ENCODE data around the gene CLCN6.
A peak's percentile ranks its signal among the peaks of the same experiment; 100 is the strongest.

CLCN6 gene

GRCh38 chr1:11779715-11780379 lies 26.1 kb upstream of the CLCN6 start:
- DNase-seq (ENCODE audit: low read depth in 2 of 3, low spot score in 2 of 3), result no peak

- no peak for DNase-seq (ENCODE audit: low read depth in 2 of 3, low spot score in 2 of 3)
These were observed 25.4 kb upstream of the CLCN6 start for GRCh38 chr1:11780380-11781147.

GRCh38 chr1:11781297-11781696 lies 24.7 kb upstream of the CLCN6 start:
- DNase-seq (ENCODE audit: low read depth in 2 of 3, low spot score in 2 of 3), result no peak

DNA sequence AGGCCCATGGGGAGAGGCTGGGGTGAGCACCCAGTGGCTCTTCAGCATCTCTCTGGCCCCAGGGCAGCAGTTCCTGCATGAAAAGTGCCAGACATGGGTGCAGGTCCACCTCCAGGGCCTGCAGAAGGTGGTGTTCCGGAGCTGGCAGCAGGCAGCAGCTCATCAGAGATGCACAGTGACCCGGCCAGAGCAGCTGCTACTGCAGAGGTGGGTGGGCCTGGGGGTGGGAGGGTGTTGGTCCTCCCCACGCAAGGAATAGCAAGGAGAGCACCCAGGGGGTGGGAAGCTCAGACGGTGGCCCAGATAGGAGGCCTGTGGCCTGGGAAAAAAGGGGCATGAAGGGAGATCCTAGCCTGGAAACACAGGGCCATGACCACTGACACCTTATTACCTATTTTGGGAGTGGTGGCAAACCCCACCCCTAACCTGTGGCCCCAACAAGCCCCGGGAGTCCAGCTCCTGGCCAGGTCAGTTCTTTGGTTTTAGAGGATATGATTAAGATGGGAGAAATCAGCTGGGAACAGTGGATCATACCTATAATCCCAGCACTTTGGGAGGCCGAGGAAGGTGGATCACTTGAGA lies 23.8 kb upstream of the CLCN6 start:
- no peak for DNase-seq (ENCODE audit: low read depth in 2 of 3, low spot score in 2 of 3)

- DNase-seq (ENCODE audit: low read depth in 2 of 3, low spot score in 2 of 3), result no peak
These were observed 22.4 kb upstream of the CLCN6 start for GRCh38 chr1:11783556-11783955.

DNA sequence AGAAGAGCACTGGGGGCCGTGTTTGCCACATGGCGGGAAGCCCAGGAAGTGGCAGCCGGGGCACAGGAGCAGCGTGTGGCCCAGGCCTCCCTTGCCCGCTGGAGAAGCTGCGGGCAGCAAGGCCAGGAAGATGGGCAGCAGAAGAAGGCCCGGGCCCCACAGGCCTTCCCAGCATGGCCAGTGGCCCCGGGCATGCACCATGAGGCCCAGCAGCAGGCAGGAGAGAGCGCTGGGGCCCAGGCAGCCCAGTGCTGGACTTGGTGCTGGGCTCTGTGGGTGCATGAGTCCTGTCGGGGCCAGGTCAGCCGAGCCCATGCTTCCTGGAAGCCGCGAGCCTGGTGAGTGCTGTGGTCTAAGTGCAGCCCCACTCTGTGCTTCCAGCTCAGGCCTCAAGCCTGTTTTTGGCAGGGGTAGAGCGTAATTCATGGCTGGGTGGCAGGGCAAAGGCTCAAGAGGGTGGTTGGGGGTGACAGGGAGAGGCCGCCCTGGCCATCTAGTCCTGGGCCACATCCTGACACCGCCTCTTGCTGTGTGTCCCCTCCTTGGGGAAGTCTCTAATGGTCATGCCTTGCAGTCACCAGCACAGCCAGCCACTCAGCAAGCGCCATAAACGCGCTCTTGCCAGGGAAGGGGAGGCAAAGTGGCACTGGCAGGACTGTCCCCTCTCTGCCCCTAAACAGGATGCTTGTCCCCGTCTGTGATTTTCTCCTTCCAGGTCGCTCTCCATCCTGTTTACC lies 21.6 kb upstream of the CLCN6 start:
- DNase-seq (ENCODE audit: low read depth in 2 of 3, low spot score in 2 of 3), result no peak

DNA sequence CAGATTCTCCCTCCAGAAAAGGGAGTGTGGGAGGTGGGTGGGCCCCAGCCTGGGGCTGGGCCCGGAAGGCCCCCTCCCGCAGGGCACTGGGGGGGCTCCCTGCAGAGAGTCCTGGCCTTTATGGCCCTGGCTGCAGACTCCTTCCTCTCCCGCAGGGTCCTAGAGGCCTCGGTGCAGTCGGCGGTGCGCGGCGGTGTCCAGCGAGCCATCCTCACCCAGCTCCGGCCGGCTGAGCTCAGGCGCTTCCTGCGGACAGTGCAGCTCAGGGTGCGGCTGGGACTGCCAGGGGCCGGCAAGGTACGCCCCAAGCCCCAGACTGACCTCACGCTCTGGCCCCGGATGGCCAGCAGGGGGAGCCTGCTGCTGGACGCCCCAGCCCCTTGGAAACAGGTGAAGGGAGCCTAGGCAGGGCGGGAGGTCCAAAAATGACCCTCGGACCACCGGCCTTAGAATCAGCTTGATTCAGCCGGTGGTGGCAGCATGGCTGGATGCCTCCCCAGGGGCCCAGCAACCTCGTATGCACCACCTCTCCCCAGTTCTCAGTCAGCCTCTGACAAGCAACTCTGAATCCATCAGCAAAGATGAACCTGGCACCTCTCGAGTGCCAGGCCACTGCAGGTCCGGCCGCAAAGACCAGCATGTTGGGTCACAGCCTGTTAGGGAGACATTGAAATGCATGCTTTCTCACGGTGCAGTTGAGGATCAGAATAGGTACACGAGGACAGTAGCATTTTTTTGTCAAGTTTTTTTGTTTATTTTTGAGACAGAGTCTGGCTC lies 20.8 kb upstream of the CLCN6 start:
- peak in 2 of 3 experiments; percentile 26 to 30 for DNase-seq (ENCODE audit: low read depth in 2 of 3, low spot score in 2 of 3)

DNA sequence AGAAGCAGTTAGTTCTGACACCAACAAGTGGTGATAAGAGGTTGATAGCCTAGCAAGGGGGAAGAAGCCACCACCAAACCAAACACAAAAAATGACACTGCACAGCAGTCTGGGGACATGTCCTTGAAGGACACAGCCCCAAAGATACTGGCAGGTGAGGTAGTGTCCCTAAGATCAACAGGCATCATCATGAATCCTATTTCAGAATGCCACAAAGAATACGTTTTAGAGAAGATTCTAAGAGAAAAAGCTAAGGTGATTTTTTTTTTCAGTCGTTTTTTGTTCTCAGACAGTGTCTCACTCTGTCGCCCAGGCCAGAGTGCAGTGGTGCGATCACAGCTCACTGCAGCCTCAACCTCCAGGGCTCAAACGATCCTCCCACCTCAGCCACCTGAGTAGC lies 19.8 kb upstream of the CLCN6 start:
- DNase-seq (ENCODE audit: low read depth in 2 of 3, low spot score in 2 of 3), result no peak

DNA sequence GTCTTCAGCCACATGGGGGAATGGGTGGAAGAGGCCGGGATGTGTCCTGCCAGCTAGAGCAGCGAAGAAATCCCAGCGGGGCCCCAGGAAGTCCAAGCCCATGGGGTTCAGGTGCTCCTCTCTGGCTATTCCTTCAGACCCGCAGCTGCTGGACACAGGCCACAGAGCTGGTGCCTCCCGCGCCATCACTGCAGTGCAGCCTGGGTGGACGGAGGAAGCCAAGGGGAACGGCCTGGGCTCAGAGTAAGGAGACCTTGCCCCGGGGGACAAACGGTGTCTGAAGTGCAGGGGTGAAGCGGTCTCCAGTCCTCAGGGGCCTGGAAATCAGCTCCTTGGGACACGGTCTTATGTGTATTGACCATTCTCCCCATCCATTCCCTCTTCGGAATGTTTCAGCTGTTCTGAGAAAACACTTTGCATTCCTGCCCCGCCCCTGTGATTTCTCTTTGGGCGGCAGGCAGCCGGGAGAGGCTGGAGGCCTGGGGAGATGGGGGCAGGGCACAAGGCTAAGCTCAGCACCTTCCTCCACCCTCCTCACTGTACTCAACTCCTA lies 18.7 kb upstream of the CLCN6 start:
- no peak for DNase-seq (ENCODE audit: low read depth in 2 of 3, low spot score in 2 of 3)

DNA sequence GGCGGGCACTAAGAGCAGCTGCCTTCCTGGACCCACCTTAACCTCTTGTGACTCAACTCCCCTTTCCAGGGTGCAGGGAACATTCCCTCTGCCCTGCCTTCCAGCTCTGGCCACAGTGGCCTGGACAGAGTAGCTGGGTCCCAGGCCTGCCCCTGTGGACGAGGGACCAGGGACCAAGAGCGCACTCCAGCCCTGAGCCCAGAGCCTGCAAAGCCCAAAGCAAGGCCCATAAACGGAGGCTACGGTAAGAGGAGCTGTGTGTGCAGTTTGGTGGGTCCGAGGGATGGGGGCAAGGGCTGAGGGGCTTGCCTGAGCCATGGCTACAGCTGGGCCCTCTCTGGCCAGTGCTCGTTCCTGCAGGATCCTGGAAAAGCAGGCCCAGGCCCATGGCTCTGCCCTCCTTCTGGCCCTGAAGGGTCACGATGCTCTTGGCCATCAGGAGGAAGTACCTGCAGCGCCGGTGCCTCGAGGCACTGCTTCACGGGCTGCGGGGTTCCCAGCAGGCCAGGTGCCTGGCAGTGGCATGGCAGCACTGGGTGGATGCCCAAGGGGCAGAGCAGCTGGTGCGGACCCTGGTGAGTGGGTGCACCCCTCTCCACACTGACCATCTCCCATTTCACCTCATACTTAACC lies 18.1 kb upstream of the CLCN6 start:
- DNase-seq (ENCODE audit: low read depth in 2 of 3, low spot score in 2 of 3), result no peak

GRCh38 chr1:11788549-11789053 lies 17.4 kb upstream of the CLCN6 start:
- DNase-seq (ENCODE audit: low read depth in 2 of 3, low spot score in 2 of 3), result no peak

DNA sequence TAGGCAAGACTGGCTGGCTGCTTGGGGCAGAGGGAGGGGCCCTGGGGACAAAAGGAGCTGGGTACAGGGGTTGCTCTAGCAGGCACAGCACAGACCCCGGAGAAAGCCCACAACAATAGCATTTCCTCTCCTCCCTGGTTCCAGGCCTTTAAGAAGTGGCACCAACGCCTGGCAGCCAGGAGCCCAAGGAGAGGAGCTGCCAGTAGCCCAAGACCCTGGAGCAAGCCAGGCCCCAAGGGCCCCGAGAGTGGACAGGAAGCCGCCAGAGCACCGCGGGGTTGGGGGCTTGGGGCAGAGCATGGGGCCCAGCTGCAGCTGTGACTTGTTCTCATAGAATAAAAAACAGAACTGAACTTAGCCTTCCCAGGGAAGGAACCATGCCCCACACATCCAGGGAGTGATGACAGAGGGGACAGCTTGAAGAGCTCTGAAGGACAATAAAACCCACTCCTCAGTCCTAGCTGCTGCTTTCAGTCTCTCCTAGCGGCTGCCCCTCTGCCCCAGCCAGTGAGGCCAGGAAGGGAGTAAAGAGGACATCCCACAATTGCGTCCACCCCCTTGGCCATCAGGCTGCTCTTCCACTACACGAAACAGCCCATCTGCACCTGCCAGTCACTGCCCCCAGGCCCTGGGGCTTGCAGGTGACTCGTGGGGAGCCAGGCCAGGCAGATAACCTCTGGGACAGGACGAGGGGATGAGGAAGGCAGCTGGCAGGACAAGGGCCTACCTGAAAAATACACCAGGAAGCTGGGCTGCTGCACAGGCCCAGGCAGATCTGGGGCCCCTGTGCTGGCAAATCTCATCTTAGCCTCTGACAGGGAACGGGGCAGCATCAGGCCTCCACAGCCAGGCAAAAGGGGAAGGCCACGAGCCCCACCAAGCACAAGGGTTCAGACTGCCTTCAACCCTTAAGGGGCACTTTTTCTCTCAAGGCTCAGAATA lies 16.6 kb upstream of the CLCN6 start:
- no peak for DNase-seq (ENCODE audit: low read depth in 2 of 3, low spot score in 2 of 3)

DNA sequence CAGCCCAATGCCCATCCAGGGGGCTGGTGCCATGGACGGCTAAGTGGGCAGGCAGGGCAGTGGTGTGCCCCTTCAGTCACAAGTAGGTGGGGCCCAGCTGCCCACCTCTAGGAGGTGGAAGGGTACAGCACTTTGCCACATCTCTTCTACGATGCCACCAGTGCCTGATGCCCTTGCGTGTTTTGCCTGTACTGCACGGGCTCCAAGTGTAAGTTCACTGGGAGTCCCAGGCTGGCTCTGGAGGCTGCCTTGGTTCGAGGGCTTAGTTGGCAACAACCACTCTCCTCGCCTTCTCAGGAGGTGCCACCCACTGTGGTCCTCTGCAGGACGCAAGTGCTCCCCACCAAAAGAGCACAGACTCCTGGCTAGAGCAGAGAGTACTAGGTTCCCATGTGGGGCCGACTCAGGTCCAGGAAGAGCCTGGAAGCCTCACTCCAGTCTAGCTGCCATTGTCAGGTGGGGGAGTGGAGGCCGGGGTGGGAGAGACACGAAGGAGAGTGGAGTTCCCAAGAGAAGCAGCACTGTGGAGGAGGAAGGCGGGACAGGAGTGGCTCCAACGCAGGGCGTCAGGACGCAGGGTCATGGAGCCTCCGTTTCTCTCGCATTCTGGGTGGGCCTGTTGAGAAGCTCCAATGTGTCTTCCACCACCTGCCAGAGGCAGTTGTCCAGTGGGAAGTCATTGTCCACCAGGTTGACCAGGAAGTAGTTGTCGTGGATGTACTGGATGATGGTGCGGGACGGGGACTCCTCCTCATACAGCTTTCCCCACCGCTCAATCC lies 15.7 kb upstream of the CLCN6 start:
- DNase-seq (ENCODE audit: low read depth in 2 of 3, low spot score in 2 of 3), result no peak

DNA sequence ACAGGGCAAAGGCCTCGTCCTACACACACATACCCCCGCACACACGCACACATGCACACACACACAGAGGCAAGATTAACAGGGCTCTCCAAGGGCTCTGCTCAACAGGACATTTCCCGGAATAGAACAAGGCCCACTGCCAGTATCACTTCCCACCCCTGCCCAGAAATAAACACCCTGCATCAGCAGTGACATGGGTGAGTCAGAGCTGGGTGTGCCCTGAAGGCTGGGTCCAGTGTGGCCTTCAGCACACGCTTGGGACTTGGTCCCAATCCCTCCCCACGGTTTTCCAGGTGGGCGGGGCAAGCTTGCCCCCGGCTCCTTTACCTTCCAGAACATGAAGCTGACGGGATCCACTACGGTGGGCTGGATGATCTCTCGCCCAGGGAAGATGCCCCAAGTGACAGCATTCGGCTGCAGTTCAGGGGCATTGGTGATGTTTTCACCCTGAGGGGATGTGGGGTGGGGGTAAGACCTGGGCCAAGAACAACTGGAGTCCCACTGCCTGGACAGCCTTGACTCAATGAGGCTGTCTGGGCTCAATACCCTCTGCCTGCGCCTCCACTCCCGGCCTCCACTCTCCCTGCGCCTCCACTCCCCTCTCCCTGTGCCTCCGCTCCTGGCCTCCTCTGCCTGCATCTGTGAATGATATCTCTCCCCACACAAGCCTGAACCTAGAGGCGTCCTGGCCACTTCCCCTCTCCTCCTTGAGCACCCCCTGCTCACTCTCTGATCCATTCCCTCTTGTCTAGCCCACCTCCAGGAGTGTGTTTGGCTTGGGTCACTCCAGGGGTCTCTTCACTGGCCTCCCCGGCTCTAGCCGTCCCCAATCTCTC lies 14.9 kb upstream of the CLCN6 start:
- no peak for DNase-seq (ENCODE audit: low read depth in 2 of 3, low spot score in 2 of 3)

DNA sequence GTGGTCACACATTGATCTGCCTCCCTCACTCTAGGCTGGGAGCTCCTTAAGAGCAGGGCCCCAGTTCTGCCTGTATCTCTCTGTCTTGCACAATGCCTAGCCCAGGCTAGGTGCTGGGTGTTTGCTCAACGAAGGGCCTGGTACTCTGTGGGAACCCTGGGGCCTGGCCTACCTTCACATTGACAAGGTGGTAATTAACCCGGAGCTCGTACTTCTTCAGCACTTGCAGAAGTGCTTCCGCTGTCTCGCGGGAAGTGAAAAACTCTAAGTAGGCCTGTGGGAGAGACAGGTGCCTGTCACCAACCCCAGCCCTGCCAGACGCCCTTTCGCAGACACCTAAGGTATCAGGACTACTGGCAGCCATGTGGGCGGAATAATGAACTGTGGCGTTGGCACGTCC lies 13.9 kb upstream of the CLCN6 start:
- DNase-seq (ENCODE audit: low read depth in 2 of 3, low spot score in 2 of 3), result no peak

GRCh38 chr1:11793819-11794218 lies 12.2 kb upstream of the CLCN6 start:
- no peak for DNase-seq (ENCODE audit: low read depth in 2 of 3, low spot score in 2 of 3)

All from activated CD8-positive, alpha-beta memory T cell treated with anti-CD3 and anti-CD28 coated beads for 48 hours (primary cell).